GM20000 (cell line): ENCODE measurements around the gene CAPRIN2.

Experiments
- DNase-seq: peaks from one replicate; pipeline ENCODE4 v3.0.0; 2012; ENCODE audit warnings: low spot score
- TF ChIP-seq, protein P1 (sequence below): IDR thresholded peaks from 2 replicates; pipeline ENCODE4 v1.5.1; 2012; ENCODE audit warnings: mild to moderate bottlenecking, control low read depth; ENCODE audit errors: extremely low read depth, missing control alignments

The CAPRIN2 gene

DNA sequence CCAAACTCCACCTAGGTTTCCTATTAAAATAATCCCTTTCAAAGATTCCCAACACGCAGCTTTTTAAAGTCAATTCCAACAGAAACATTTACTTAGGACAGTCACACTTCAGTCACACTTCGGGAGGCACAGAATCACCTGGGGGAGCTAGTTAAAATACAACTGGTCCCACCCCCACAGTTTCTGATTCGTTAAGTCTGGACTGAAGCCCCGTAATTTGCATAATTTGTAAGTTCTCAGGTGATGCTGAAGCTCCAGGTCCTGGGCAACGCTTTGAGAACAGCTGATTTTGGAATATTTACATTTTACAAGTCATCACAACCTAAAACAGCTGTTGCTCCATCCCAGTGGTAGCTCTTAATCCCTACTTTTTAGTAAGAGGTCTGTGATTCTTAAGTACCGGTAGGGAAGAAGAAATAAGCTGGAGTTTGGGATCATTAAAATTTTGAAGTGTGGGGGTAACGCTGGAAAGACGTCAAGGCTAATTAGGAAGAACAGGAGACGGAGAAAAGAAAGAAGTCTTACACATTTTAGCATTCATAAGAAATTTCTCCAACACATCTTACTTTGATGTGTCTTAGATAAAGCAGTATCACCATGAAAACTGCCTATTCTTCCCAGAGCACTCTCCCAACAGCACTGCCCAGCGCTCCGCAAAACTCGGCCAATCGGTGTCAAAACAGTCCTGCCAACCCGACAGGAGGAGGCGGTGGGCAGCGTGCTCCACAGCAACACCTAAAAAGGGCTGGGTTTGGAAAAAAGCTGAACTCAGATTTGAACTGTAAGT is 60.1 kb downstream of the CAPRIN2 start:
- TF ChIP-seq, protein P1, sequence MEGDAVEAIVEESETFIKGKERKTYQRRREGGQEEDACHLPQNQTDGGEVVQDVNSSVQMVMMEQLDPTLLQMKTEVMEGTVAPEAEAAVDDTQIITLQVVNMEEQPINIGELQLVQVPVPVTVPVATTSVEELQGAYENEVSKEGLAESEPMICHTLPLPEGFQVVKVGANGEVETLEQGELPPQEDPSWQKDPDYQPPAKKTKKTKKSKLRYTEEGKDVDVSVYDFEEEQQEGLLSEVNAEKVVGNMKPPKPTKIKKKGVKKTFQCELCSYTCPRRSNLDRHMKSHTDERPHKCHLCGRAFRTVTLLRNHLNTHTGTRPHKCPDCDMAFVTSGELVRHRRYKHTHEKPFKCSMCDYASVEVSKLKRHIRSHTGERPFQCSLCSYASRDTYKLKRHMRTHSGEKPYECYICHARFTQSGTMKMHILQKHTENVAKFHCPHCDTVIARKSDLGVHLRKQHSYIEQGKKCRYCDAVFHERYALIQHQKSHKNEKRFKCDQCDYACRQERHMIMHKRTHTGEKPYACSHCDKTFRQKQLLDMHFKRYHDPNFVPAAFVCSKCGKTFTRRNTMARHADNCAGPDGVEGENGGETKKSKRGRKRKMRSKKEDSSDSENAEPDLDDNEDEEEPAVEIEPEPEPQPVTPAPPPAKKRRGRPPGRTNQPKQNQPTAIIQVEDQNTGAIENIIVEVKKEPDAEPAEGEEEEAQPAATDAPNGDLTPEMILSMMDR, result no peak
- peak; percentile 23 for DNase-seq

DNA sequence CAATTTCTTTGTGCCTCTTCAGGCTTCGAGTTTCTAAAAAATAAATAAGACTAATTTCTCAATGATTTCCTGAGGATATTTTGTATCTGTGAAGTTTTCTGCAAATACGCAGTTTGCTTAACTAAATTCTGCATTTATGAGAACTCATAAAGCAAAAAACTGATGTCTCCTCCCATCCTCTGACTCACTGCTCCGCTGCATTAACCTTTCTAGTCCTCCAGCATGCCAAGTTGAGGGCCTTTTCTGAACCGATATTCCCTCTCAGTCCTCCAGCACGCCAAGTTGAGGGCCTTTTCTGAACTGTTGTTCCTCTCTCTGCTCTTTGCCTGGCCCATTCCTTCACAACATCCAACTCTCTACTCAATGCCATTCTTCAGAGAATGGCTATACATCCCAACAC is 62.3 kb downstream of the CAPRIN2 start:
- TF ChIP-seq, protein P1, result no peak
- DNase-seq, result no peak

DNA sequence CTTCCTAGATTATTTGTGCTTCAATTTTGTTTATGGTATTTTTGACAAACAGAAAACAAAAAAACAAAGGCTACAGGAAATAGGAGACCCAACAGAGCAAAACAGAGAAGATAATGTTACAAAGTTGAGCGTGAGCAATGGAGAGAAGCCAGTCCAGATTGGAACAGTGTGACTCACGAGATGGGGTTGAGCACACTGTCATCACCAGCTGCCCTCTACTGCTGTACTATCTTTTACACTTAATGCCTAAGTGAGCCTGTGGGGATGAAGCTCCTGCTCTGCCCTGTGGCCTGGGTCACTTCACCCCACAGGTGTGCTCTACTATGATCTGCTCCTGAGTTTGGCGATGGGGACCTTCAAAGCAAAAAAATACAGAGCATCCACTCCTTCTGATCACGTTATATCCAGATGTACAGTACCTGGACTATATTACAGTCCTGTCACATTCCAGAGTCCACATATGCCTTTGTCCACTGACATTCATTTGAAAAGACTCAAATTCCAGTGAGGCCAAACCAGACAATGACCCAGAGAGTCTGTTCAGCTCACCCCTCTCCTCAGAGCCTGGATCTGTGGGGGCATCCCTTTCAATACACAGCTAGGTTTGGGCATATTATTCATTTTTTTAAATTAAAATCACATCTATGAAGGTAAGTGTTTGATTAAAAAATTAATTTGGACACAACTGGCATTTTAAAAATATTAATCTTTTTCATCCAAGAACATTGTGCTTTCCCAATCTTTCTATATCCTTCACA is 63.5 kb downstream of the CAPRIN2 start:
- TF ChIP-seq, protein P1, result no peak
- DNase-seq, result no peak

DNA sequence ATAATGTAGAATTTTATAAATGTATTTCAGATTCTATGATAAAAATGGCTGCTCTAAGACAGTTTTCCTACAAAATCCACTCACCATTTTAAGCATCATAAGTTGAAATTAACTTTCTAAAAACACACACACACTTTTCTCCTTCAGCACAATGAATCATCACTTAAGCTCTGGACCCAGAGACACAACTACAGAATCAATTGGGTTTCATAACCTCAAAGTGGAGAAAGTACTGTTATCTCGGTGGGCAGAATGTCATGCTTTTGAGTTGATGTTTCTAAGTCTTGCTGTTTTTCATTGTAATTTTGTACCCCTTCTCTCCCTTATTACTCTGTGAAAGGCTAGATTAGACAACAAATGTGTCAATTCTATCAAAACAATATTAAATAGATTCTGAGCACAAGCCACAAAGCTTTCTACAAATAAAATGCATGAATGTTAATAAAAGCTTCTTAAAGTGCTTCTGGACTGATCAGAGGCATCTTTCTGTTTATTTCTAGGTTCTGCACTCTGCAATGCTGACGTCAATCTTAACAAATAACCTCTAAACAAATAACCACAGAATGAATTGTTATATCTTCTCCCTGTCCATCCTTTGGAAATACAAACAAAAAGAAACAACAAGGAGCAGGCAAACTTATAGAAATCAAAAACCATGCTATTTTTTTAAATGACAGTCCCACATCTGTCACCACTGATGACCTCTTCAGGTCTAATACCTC is 67.3 kb downstream of the CAPRIN2 start:
- TF ChIP-seq, protein P1, result no peak
- no peak for DNase-seq

DNA sequence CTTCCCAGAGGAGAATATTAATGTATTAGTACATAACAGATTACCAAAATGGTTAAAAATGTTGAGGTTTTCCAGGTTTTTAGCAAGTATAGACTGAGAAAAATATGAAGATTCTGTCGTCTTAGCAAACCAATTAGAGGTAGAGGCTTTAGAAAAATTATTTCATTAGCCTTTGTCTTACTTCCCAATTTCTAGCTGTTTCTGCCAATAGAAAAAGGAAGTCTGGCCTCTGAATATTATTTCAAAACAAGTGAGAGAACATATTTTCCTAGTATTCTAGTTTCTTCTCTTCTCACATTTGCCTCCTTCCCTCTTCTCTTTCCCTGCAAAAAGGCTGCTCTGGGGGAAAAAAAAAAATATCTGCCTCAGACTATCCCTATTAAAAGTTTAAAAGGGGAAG is 75.5 kb downstream of the CAPRIN2 start:
- DNase-seq, result no peak
- TF ChIP-seq, protein P1, result no peak

DNA sequence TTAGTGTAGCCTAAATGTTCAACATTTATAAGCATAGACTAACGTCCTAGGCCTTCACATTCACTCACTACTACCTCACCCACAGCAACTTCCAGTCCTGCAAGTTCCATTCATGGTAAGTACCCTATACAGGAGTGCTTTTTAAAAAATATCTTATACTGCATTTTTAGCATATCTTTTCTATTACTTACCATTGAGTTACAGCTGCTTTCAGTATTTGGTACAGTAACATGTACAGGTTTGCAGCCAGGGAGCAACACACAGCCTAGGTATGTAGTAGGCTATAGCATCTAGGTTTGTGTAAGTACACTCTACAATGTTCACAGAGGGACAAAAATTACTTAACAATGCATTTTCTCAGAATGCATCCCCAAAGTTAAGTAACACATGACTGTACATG is 76.5 kb downstream of the CAPRIN2 start:
- TF ChIP-seq, protein P1, result no peak
- DNase-seq, result no peak

DNA sequence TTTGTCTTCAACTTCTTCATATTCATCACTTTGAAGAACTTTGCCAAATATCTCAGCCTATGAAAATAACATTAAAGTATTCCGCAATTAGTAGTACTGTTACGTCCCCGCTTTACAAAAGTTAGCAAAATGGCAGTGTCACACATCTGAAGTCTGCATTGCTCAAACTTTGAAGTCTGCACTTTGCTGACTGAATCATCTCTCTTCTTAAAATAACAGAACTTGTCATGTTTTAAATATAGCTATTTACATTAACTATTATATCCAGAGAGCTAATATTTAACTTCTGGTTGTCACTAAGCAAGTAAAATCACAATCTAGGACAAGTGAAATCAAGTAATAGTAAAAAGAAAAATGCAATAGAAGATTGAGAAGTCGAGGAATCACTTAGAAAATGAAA is 93.5 kb downstream of the CAPRIN2 start:
- TF ChIP-seq, protein P1, result no peak

More for the DNA sequence above, 93.5 kb downstream of the CAPRIN2 start:
- no peak for DNase-seq
